ENCODE results near the gene SLC27A1.

DNA sequence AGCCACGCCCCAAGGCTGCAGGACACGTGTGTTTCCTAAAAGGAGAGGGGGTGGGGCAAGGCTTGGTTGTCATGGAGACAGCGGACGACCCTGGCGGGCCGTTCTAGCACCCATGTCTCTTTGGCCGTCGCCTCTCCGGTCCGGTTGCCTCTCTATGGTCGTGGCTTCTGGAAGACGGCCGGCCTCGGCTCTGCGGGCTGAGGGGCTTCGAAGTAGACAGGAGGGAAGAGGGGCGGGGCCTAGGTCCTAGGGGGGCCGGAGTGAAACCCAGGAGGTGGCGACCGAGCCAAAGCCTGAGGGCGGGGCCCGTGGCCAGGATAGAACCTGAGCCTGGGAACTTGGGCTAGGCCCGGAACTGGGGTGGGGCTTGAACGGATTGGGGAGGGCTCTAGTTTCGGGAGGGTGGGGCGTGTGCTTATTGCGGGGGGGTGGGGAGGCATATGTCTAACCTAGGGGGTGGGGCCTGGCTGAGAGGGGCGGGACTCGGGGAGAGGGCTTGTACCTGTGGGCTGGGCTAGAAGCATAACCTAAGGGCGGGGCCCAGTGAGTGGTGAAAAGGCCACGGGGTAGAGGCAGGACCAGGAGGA is 750 bp upstream of the SLC27A1 start:
- TF ChIP-seq, protein P1, sequence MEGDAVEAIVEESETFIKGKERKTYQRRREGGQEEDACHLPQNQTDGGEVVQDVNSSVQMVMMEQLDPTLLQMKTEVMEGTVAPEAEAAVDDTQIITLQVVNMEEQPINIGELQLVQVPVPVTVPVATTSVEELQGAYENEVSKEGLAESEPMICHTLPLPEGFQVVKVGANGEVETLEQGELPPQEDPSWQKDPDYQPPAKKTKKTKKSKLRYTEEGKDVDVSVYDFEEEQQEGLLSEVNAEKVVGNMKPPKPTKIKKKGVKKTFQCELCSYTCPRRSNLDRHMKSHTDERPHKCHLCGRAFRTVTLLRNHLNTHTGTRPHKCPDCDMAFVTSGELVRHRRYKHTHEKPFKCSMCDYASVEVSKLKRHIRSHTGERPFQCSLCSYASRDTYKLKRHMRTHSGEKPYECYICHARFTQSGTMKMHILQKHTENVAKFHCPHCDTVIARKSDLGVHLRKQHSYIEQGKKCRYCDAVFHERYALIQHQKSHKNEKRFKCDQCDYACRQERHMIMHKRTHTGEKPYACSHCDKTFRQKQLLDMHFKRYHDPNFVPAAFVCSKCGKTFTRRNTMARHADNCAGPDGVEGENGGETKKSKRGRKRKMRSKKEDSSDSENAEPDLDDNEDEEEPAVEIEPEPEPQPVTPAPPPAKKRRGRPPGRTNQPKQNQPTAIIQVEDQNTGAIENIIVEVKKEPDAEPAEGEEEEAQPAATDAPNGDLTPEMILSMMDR (conservative IDR thresholded peaks at IDR 0.05; ENCODE audit: low read depth, low read length) = no peak
- TF ChIP-seq EZH2 (IDR thresholded peaks at IDR 0.05; ENCODE audit: low read length, unreplicated experiment) = no peak
